HepG2 (cell line): ENCODE measurements around the gene LOXL3. TPM values are rescaled to one million over a fixed set of nuclear protein-coding genes. Genes with fewer than 3 reads are reported as not detected.

ENCODE experiments used
- BRD4 ChIP-seq: sonication (generic); formaldehyde crosslinking; IDR thresholded peaks from 2 replicates; pipeline ENCODE4 v1.4.0; 2020; ENCODE audit warnings: missing genetic modification reagents
- ERF ChIP-seq: IDR thresholded peaks from 2 replicates; pipeline ENCODE4 v1.6.1; 2018; ENCODE audit warnings: missing biosample characterization, missing genetic modification reagents
- FOSL2 ChIP-seq: sonication (generic); formaldehyde crosslinking; IDR thresholded peaks from 2 replicates; pipeline ENCODE4 v1.4.0; 2020; ENCODE audit warnings: missing genetic modification reagents
- GATAD2A ChIP-seq: IDR thresholded peaks from 2 replicates; pipeline ENCODE4 v1.6.1; 2016
- HDAC1 ChIP-seq: sonication (generic); formaldehyde crosslinking; IDR thresholded peaks from 2 replicates; pipeline ENCODE4 v1.5.1; 2020; ENCODE audit warnings: mild to moderate bottlenecking, missing genetic modification reagents
- IKZF1 ChIP-seq: fragments of 450-650 bp; IDR thresholded peaks from 2 replicates; pipeline ENCODE4 v1.7.1; 2016
- NFE2L2 ChIP-seq: fragments of 150-350 bp; IDR thresholded peaks from 2 replicates; pipeline ENCODE4 v1.6.1; 2014; ENCODE audit warnings: low read length
- NR2F1 ChIP-seq, 2 experiments: fragments of 450-650 bp in 1 of 2; formaldehyde crosslinking in 1 of 2; IDR thresholded peaks; 2 replicates each; pipeline versions ENCODE4 v1.5.0 to v1.6.1; 2016 to 2020; ENCODE audit warnings: mild to moderate bottlenecking in 1 of 2, missing compliant biosample characterization in 1 of 2, missing genetic modification reagents in 1 of 2, moderate library complexity in 1 of 2
- NRL ChIP-seq: sonication (generic); formaldehyde crosslinking; IDR thresholded peaks from 2 replicates; pipeline ENCODE4 v1.5.0; 2020; ENCODE audit warnings: missing genetic modification reagents, mild to moderate bottlenecking, moderate library complexity, borderline replicate concordance
- PHF20 ChIP-seq: sonication (generic); formaldehyde crosslinking; IDR thresholded peaks from 2 replicates; pipeline ENCODE4 v1.5.0; 2020; ENCODE audit warnings: mild to moderate bottlenecking, missing genetic modification reagents
- PHF8 ChIP-seq: sonication (generic); formaldehyde crosslinking; IDR thresholded peaks from 2 replicates; pipeline ENCODE4 v1.5.0; 2020; ENCODE audit warnings: missing genetic modification reagents
- POLR2G ChIP-seq: fragments of 200-400 bp; formaldehyde crosslinking; IDR thresholded peaks from 2 replicates; pipeline ENCODE4 v1.6.1; 2018; ENCODE audit warnings: mild to moderate bottlenecking, low read depth, low read length, moderate library complexity
- YEATS4 ChIP-seq: sonication (generic); formaldehyde crosslinking; IDR thresholded peaks from 2 replicates; pipeline ENCODE4 v1.4.0; 2020; ENCODE audit warnings: missing genetic modification reagents, borderline replicate concordance
- ZFP82 ChIP-seq: sonication (generic); formaldehyde crosslinking; IDR thresholded peaks from 2 replicates; pipeline ENCODE4 v1.5.1; 2020; ENCODE audit warnings: mild to moderate bottlenecking, missing genetic modification reagents, borderline replicate concordance
- ZNF17 ChIP-seq: sonication (generic); formaldehyde crosslinking; IDR thresholded peaks from 2 replicates; pipeline ENCODE4 v1.5.0; 2020; ENCODE audit warnings: mild to moderate bottlenecking, missing genetic modification reagents
- ZNF263 ChIP-seq: sonication (generic); formaldehyde crosslinking; IDR thresholded peaks from 2 replicates; pipeline ENCODE4 v1.4.0; 2020; ENCODE audit warnings: missing genetic modification reagents
- ZNF333 ChIP-seq: sonication (generic); formaldehyde crosslinking; IDR thresholded peaks from 2 replicates; pipeline ENCODE4 v1.4.0; 2020; ENCODE audit warnings: mild to moderate bottlenecking, missing genetic modification reagents, borderline replicate concordance
- ZNF563 ChIP-seq: sonication (generic); formaldehyde crosslinking; IDR thresholded peaks from 2 replicates; pipeline ENCODE4 v1.8.0; 2022; ENCODE audit warnings: mild to moderate bottlenecking, moderate library complexity, missing genetic modification reagents
- ZNF83 ChIP-seq: sonication (generic); formaldehyde crosslinking; IDR thresholded peaks from 2 replicates; pipeline ENCODE4 v1.4.0; 2020; ENCODE audit warnings: missing genetic modification reagents, mild to moderate bottlenecking, borderline replicate concordance
- ZNF891 ChIP-seq: sonication (generic); formaldehyde crosslinking; IDR thresholded peaks from 2 replicates; pipeline ENCODE4 v1.5.0; 2020; ENCODE audit warnings: mild to moderate bottlenecking, missing genetic modification reagents
- polyA plus RNA-seq, 8 experiments: library from polyadenylated mRNA; depleted of rRNA in 3 of 8; stranded (reverse) in 7 of 8; unstranded in 1 of 8; fragments of >200 nt; fragmentation: Illumina TruSeq in 4 of 8; extraction: Trizol in 4 of 8; gene quantifications; 2 replicates each; pipeline versions ENCODE4 v1.2.1 to v1.2.3, GENCODE V29; 2011 to 2016; ENCODE audit warnings: low read depth in 4 of 8, missing spikeins in 1 of 8, mixed read lengths in 1 of 8; ENCODE audit not compliant: insufficient read depth in 1 of 8
- total RNA-seq, 5 experiments: library from RNA; depleted of rRNA; stranded (reverse); fragments of >200 nt; fragmentation: Illumina TruSeq; extraction: Trizol; gene quantifications; 2 replicates each; pipeline ENCODE4 v1.2.3, GENCODE V29; 2016; ENCODE audit warnings: low read depth in 1 of 5
- TF ChIP-seq, protein P1 (sequence below): sonication (generic); formaldehyde crosslinking; IDR thresholded peaks from 2 replicates; pipeline ENCODE4 v1.5.0; 2020; ENCODE audit warnings: missing genetic modification reagents
- TF ChIP-seq, protein P2 (sequence below): sonication (generic); formaldehyde crosslinking; IDR thresholded peaks from 2 replicates; pipeline ENCODE4 v1.4.0; 2020; ENCODE audit warnings: missing genetic modification reagents
- TF ChIP-seq, protein P3 (sequence below): conservative IDR thresholded peaks from 2 replicates; pipeline ENCODE4 v1.6.1; 2018; ENCODE audit warnings: missing genetic modification reagents
- TF ChIP-seq, protein P4 (sequence below): sonication (generic); formaldehyde crosslinking; IDR thresholded peaks from 2 replicates; pipeline ENCODE4 v1.9.0; 2022; ENCODE audit warnings: low read depth, missing genetic modification reagents

The LOXL3 gene
- total and polyA plus RNA-seq, 2 of the 13 experiments (the other 11 are each of a cell fraction or from before 2014, with no cell fraction given), result 0.55 to 6.5 TPM

DNA sequence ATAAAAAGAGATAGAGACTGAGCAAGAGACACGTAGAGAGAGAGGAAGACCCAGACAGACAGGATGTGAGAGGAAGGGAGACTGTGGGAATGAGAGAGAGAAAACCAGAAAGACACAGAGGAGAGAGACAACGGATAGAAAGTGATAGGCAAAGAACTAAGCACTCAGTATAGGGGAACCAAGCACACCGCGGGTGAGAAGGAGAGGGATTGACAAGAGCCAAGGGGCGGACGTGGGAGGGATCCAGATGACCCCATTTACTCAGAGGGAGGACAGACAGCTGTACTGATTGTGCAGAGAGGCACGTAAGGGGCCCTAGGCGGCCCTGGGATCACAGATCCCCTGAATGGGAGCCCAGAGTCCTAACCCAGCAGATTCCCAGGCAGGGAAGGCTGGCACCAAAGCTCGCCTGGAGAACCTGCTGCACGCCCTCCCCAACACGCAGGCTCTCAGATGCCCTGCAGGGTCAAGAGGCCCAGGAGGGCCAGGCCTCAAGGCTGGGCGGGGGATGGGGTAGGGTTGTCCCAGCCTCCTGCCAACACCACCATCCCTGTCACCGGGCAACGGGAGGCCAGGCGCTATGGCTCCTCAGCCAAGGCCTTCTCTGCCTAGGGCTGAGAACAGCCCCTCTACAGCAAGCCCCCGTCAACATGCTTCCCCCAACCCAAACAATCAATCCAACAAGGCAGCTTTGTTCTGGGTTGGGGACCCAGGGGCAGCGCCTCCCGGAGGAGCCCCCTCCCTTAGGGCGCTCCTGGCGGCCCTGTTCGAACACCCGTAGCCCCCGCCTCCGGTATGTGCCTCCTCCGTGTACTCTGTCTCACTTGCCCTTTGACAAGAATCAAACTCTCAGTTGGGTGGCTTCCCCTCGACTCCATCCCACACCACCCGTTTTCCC is 579 bp downstream of the LOXL3 start (continued):
- TF ChIP-seq ZNF263 (CRISPR knock-in tag), result peak; percentile 73
- TF ChIP-seq ZNF891 (CRISPR knock-in tag), result no peak
- TF ChIP-seq ZNF333 (CRISPR knock-in tag), result no peak
- TF ChIP-seq, protein P1, sequence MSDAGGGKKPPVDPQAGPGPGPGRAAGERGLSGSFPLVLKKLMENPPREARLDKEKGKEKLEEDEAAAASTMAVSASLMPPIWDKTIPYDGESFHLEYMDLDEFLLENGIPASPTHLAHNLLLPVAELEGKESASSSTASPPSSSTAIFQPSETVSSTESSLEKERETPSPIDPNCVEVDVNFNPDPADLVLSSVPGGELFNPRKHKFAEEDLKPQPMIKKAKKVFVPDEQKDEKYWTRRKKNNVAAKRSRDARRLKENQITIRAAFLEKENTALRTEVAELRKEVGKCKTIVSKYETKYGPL (CRISPR knock-in tag), result no peak
- no peak for TF ChIP-seq ZFP82 (CRISPR knock-in tag)
- 0 out of 2 replicates have a peak, but pooled peaks have one; percentile 38 for TF ChIP-seq NRL (CRISPR knock-in tag)
- TF ChIP-seq FOSL2 (CRISPR knock-in tag), result no peak
- 0 out of 2 replicates have a peak, but pooled peaks have one; percentile 16 for TF ChIP-seq YEATS4 (CRISPR knock-in tag)
- TF ChIP-seq HDAC1 (CRISPR knock-in tag), result peak; percentile 45; the same call in 1 of the 2 replicates
- TF ChIP-seq, protein P2, sequence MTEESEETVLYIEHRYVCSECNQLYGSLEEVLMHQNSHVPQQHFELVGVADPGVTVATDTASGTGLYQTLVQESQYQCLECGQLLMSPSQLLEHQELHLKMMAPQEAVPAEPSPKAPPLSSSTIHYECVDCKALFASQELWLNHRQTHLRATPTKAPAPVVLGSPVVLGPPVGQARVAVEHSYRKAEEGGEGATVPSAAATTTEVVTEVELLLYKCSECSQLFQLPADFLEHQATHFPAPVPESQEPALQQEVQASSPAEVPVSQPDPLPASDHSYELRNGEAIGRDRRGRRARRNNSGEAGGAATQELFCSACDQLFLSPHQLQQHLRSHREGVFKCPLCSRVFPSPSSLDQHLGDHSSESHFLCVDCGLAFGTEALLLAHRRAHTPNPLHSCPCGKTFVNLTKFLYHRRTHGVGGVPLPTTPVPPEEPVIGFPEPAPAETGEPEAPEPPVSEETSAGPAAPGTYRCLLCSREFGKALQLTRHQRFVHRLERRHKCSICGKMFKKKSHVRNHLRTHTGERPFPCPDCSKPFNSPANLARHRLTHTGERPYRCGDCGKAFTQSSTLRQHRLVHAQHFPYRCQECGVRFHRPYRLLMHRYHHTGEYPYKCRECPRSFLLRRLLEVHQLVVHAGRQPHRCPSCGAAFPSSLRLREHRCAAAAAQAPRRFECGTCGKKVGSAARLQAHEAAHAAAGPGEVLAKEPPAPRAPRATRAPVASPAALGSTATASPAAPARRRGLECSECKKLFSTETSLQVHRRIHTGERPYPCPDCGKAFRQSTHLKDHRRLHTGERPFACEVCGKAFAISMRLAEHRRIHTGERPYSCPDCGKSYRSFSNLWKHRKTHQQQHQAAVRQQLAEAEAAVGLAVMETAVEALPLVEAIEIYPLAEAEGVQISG (CRISPR knock-in tag), result no peak
- TF ChIP-seq ERF (CRISPR knock-in tag), result 0 out of 2 replicates have a peak, but pooled peaks have one; percentile 25
- peak in 1 of 2 experiments; percentile 45; a peak in 1 of 4 replicates for TF ChIP-seq NR2F1 (CRISPR knock-in tag; IDR thresholded peaks at IDR 0.05)
- TF ChIP-seq, protein P3, sequence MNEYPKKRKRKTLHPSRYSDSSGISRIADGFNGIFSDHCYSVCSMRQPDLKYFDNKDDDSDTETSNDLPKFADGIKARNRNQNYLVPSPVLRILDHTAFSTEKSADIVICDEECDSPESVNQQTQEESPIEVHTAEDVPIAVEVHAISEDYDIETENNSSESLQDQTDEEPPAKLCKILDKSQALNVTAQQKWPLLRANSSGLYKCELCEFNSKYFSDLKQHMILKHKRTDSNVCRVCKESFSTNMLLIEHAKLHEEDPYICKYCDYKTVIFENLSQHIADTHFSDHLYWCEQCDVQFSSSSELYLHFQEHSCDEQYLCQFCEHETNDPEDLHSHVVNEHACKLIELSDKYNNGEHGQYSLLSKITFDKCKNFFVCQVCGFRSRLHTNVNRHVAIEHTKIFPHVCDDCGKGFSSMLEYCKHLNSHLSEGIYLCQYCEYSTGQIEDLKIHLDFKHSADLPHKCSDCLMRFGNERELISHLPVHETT (CRISPR knock-in tag), result no peak
- TF ChIP-seq ZNF17 (CRISPR knock-in tag), result 0 out of 2 replicates have a peak, but pooled peaks have one; percentile 28
- no peak for TF ChIP-seq POLR2G
- TF ChIP-seq IKZF1, result no peak
- TF ChIP-seq NFE2L2, result no peak
- TF ChIP-seq ZNF563 (CRISPR knock-in tag), result no peak
- 0 out of 2 replicates have a peak, but pooled peaks have one; percentile 38 for TF ChIP-seq ZNF83 (CRISPR knock-in tag)
- no peak for TF ChIP-seq PHF8 (CRISPR knock-in tag)
- TF ChIP-seq BRD4 (CRISPR knock-in tag), result 0 out of 2 replicates have a peak, but pooled peaks have one; percentile 62
- no peak for TF ChIP-seq GATAD2A (CRISPR knock-in tag)
- no peak; the same call in 1 of the 2 replicates for TF ChIP-seq PHF20 (CRISPR knock-in tag)
- TF ChIP-seq, protein P4, sequence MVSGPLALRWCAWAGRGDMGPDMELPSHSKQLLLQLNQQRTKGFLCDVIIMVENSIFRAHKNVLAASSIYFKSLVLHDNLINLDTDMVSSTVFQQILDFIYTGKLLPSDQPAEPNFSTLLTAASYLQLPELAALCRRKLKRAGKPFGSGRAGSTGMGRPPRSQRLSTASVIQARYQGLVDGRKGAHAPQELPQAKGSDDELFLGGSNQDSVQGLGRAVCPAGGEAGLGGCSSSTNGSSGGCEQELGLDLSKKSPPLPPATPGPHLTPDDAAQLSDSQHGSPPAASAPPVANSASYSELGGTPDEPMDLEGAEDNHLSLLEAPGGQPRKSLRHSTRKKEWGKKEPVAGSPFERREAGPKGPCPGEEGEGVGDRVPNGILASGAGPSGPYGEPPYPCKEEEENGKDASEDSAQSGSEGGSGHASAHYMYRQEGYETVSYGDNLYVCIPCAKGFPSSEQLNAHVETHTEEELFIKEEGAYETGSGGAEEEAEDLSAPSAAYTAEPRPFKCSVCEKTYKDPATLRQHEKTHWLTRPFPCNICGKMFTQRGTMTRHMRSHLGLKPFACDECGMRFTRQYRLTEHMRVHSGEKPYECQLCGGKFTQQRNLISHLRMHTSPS (CRISPR knock-in tag), result peak; percentile 55; the same call in 1 of the 2 replicates
